Lung (tissue), 12 donors: ENCODE results near the gene MYO18B. TPM values are rescaled to one million over a fixed set of nuclear protein-coding genes. Genes with fewer than 3 reads are reported as not detected.
A peak's percentile ranks its signal among the peaks of the same experiment; 100 is the strongest.

Experiments
- ATAC-seq: fragments of 200-7000 bp; cut with Tn5 transposase; one replicate; pipeline ENCODE4 v1.9.1; 2020; ENCODE audit warnings: moderate number of reproducible peaks; ENCODE audit not compliant: insufficient read depth, low FRiP score
- DNase-seq, 3 donors: peaks; one replicate each; pipeline ENCODE4 v3.0.0-alpha.2; 2013 to 2017
- H3K27ac ChIP-seq, 2 donors: one replicate each; pipeline ENCODE4 v1.5.1; 2013; ENCODE audit warnings: mild to moderate bottlenecking in 2 of 2, moderate library complexity in 2 of 2, control low read depth in 1 of 2, inconsistent platforms in 1 of 2, low read depth in 1 of 2, low read length in 1 of 2
- H3K27me3 ChIP-seq, 3 donors: one replicate each; pipeline ENCODE4 v1.5.1; 2013; ENCODE audit warnings: low read length in 2 of 3; ENCODE audit not compliant: control insufficient read depth in 3 of 3, insufficient read depth in 3 of 3
- H3K36me3 ChIP-seq, 4 donors: one replicate each; pipeline ENCODE4 v1.5.1; 2013; ENCODE audit warnings: low read length in 4 of 4, mild to moderate bottlenecking in 1 of 4, moderate library complexity in 1 of 4; ENCODE audit not compliant: control insufficient read depth in 4 of 4, insufficient read depth in 4 of 4
- H3K4me1 ChIP-seq, 5 donors: one replicate each; pipeline ENCODE4 v1.5.1; 2013; ENCODE audit warnings: low read length in 5 of 5, mild to moderate bottlenecking in 2 of 5, moderate library complexity in 1 of 5; ENCODE audit not compliant: control insufficient read depth in 5 of 5, insufficient read depth in 5 of 5
- H3K4me3 ChIP-seq: one replicate; pipeline ENCODE4 v1.5.1; 2013; ENCODE audit warnings: mild to moderate bottlenecking, control low read depth, moderate library complexity
- H3K9ac ChIP-seq, 2 donors: one replicate each; pipeline ENCODE4 v1.5.1; 2013; ENCODE audit warnings: low read length in 2 of 2, control low read depth in 1 of 2; ENCODE audit not compliant: insufficient read depth in 1 of 2
- H3K9me3 ChIP-seq, 4 donors: one replicate each; pipeline ENCODE4 v1.5.1; 2013; ENCODE audit warnings: low read length in 3 of 4, mild to moderate bottlenecking in 1 of 4, moderate library complexity in 1 of 4; ENCODE audit not compliant: control insufficient read depth in 4 of 4, insufficient read depth in 3 of 4
- CTCF ChIP-seq: IDR thresholded peaks from 2 replicates; pipeline ENCODE4 v1.5.1; 2012; ENCODE audit warnings: mild to moderate bottlenecking; ENCODE audit errors: control extremely low read depth, extremely low read depth
- WGBS, 2 donors: extraction: QIAGEN DNeasy Blood & Tissue Kit; methylation state at CpG; one replicate each; pipeline ENCODE4 v1.1.7; 2013; 5-methylcytosine and 5-hydroxymethylcytosine counted together
- polyA plus RNA-seq, 2 donors: library from polyadenylated mRNA; stranded (reverse); fragments of 200-250 nt; gene quantifications; one replicate each; pipeline ENCODE4 v1.2.1, GENCODE V29; 2013
- total RNA-seq, 2 donors: library from RNA; depleted of rRNA in 1 of 2; stranded (reverse); fragments of >200 nt in 1 of 2; gene quantifications; one replicate each; pipeline ENCODE4 v1.2.1, GENCODE V29; 2014 to 2021
- donor health status: control.
- donor health status: control.
- donor health status: Bipolar disorder and iron deficiency.
- donor health status: healthy.
- donor health status: DM: yes; HTN: yes; CAD: no.

Gene MYO18B
- total and polyA plus RNA-seq, 4 donors, result 0.02 to 0.71 (median 0.07) TPM

- Histone ChIP-seq H3K27me3 (no peaks in the 10 kb centered on the region), H3K4me1 (peaks cover 0 to 13% (median 0%) of the 10 kb centered on the region in 5 donors), H3K4me3 (no peak overlapping the region), H3K9me3 (no peaks in the 10 kb centered on the region), H3K9ac (no peak overlapping the region), H3K36me3 (no peaks in the 10 kb centered on the region), H3K27ac (no peak overlapping the region)
- WGBS, 2 donors, result 80 to 81% methylated on average over 8 of the region's 8 CpGs
- DNase-seq, result no peak
- ATAC-seq, result no peak
- no peak for TF ChIP-seq CTCF
Observed at GRCh38 chr22:25844601-25845000, 102.6 kb downstream of the MYO18B start.

GRCh38 chr22:25845985-25846745, 104.2 kb downstream of the MYO18B start:
- Histone ChIP-seq H3K4me3 (no peak overlapping the region), H3K36me3 (peaks cover 0 to 7% (median 0%) of the 10 kb centered on the region in 4 donors), H3K4me1 (peaks cover 0 to 13% (median 0%) of the 10 kb centered on the region in 5 donors), H3K9ac (no peak overlapping the region), H3K9me3 (peaks cover 0 to 3% (median 0%) of the 10 kb centered on the region in 4 donors), H3K27me3 (no peaks in the 10 kb centered on the region), H3K27ac (no peak overlapping the region)
- peak; percentile 27 for ATAC-seq
- TF ChIP-seq CTCF, result no peak
- WGBS, 2 donors, result 70 to 75% methylated on average over 12 of the region's 12 CpGs
- DNase-seq, result no peak

GRCh38 chr22:25847451-25847850, 105.5 kb downstream of the MYO18B start:
- Histone ChIP-seq H3K9ac (no peak overlapping the region), H3K4me3 (no peak overlapping the region), H3K9me3 (peaks cover 0 to 3% (median 0%) of the 10 kb centered on the region in 4 donors), H3K27ac (no peak overlapping the region), H3K27me3 (peaks cover 0 to under 1% (median 0%) of the 10 kb centered on the region in 3 donors), H3K36me3 (peaks cover 0 to 10% (median 0%) of the 10 kb centered on the region in 4 donors), H3K4me1 (peaks cover 0 to 13% (median 0%) of the 10 kb centered on the region in 5 donors)
- no peak for ATAC-seq
- no peak for TF ChIP-seq CTCF
- no peak for DNase-seq
- 94 to 97% methylated on average over 3 of the region's 3 CpGs for WGBS, 2 donors
